GM12873 (cell line): ENCODE measurements around the gene FPR1.
A peak's percentile ranks its signal among the peaks of the same experiment; 100 is the strongest.

ENCODE experiments used
- TF ChIP-seq, protein P1 (sequence below): IDR thresholded peaks from 2 replicates; pipeline ENCODE4 v1.5.1; 2012; ENCODE audit warnings: low read depth, mild to moderate bottlenecking, moderate library complexity, low read length, control low read depth; ENCODE audit not compliant: insufficient read depth; ENCODE audit errors: missing control alignments

FPR1 gene

DNA sequence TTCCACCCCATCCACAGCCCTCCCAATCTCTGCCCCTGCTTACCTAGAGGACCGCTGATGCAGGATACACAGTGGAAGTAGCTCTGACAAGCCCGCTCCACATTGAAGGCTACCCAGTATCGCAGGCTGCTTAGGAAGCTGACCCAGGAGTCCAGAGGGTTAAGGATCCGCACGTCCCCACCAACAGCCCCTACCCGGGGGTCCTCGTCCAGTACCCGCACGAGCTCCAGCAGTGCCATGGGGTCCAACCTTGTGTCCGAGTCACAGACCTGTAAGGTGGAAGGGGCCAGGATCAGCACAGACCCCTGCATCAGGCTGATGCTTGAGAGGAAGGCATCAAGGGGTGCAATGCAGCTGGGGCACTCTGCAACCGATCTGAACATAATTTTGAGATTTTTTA, 34.8 kb downstream of the FPR1 start:
- TF ChIP-seq, protein P1, sequence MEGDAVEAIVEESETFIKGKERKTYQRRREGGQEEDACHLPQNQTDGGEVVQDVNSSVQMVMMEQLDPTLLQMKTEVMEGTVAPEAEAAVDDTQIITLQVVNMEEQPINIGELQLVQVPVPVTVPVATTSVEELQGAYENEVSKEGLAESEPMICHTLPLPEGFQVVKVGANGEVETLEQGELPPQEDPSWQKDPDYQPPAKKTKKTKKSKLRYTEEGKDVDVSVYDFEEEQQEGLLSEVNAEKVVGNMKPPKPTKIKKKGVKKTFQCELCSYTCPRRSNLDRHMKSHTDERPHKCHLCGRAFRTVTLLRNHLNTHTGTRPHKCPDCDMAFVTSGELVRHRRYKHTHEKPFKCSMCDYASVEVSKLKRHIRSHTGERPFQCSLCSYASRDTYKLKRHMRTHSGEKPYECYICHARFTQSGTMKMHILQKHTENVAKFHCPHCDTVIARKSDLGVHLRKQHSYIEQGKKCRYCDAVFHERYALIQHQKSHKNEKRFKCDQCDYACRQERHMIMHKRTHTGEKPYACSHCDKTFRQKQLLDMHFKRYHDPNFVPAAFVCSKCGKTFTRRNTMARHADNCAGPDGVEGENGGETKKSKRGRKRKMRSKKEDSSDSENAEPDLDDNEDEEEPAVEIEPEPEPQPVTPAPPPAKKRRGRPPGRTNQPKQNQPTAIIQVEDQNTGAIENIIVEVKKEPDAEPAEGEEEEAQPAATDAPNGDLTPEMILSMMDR = no peak

DNA sequence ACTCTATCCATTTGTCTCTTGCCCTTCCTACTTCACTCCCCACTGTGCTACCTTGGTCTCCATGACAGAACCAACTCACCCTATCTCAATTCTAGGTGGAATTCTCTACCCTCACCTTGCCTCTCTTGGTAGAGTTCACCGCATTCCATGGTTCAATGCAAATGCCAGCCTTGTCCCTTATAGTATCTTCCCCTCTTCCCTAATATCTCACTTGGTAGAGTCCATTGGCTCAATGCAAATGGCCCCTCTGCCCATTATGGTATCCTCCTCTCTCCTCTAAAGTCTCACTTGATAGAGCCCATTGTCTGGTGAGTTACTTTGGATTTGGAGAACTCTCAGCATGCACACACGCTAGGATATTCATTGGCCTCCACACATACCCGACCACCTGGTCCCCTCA, 35.8 kb downstream of the FPR1 start:
- TF ChIP-seq, protein P1 = no peak

DNA sequence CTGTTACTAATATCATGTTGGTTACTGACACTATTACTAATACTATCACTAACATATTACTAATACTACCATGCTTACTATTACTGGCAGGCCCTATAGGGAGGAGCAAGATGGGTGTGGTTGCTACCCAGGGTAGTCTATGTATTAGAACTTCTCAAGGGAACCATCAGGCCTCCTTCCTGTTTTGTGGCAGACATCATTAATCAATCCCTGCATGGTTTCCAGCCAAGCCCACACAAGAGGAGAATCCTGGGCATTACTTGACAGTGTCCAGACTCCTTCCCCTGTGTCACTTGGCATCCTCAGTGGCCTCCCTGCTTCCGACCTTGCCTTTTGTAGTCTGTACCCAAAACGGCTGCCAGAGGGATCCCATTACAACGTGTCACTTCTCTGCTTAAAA, 36.8 kb downstream of the FPR1 start:
- TF ChIP-seq, protein P1 = no peak

- TF ChIP-seq, protein P1 = no peak
Measured at GRCh38 chr19:51713319-51714285, 38.1 kb downstream of the FPR1 start.

DNA sequence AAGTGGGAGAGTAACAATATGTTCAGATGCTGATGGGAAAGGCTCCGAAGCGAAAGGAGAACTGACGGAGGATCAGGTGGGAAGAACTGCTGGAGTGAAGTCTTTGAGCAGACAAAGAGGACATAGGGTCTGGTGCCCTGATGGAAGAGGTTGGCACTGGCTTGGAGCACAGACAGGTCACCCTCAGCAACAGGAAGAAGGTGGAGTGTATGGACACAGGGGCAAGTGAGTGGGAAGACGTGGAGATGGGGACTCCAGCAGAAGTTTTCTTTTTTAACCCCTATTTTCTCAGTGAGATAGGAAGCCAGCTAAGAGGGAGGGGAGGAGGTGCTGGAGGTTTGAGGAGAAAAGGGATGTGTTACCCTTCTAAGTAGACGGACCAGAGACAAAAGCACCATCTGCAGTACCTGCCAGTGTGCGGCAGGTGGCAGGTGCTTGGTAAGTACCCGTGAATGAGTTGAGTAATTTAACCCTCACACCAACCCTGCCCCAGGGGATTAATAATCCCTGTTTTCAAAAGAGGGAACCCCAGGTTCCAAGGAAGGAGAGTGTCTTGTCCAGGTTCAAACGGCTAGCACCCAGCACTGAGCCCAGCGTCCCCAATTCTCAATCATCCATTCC, 39.1 kb downstream of the FPR1 start:
- TF ChIP-seq, protein P1 = peak; percentile 63

GRCh38 chr19:51711702-51712101, 40.0 kb downstream of the FPR1 start:
- TF ChIP-seq, protein P1 = no peak

- TF ChIP-seq, protein P1 = no peak
Measured at GRCh38 chr19:51710163-51710562, 41.5 kb downstream of the FPR1 start.
